ENCODE results near the gene KRT14.

KRT14 gene

GRCh38 chr17:41532947-41533570 is 53.6 kb downstream of the KRT14 start:
- H3K4me3 ChIP-seq (ENCODE audit: low read length), result no peak overlapping the region
- DNase-seq (ENCODE audit: low read depth), result no peak
- no peak for TF ChIP-seq CTCF (conservative IDR thresholded peaks at IDR 0.05; ENCODE audit: low read length)
